DND-41 (cell line): Measurements from ENCODE around the gene ACSL5.

Source experiments
- ATAC-seq: fragments of 200-7000 bp; cut with Tn5 transposase; 3 replicates; pipeline ENCODE4 v1.9.1; 2021; ENCODE audit warnings: low read depth; ENCODE audit not compliant: insufficient read depth
- DNase-seq: peaks from one replicate; pipeline ENCODE4 v3.0.0-alpha.2; 2020
- H2AFZ ChIP-seq: 2 replicates; pipeline ENCODE4 v1.6.0; 2012; ENCODE audit warnings: low read depth, low read length
- H3K27ac ChIP-seq: 2 replicates; pipeline ENCODE4 v1.5.1; 2012; ENCODE audit warnings: low read length, inconsistent platforms
- H3K27me3 ChIP-seq: fragments of 200-600 bp; sonication (generic); 2 replicates; pipeline ENCODE4 v1.6.0; 2012; ENCODE audit warnings: low read length, mild to moderate bottlenecking, inconsistent platforms; ENCODE audit not compliant: insufficient read depth, poor library complexity
- H3K36me3 ChIP-seq: 2 replicates; pipeline ENCODE4 v1.5.1; 2012; ENCODE audit warnings: low read length, inconsistent platforms; ENCODE audit not compliant: insufficient read depth
- H3K4me1 ChIP-seq: 2 replicates; pipeline ENCODE4 v1.5.1; 2012; ENCODE audit warnings: mild to moderate bottlenecking, low read length; ENCODE audit not compliant: insufficient read depth
- H3K4me2 ChIP-seq: 2 replicates; pipeline ENCODE4 v1.6.0; 2012; ENCODE audit warnings: mild to moderate bottlenecking, moderate library complexity, low read length, inconsistent platforms; ENCODE audit not compliant: insufficient read depth
- H3K4me3 ChIP-seq, 2 experiments: fragments of 200-600 bp in 1 of 2; shearing (Covaris generic) in 1 of 2; 2 replicates each; pipeline ENCODE4 v1.5.1; 2012 to 2016; ENCODE audit warnings: inconsistent platforms in 2 of 2, low read length in 2 of 2, mild to moderate bottlenecking in 2 of 2, low read depth in 1 of 2, moderate library complexity in 1 of 2
- H3K79me2 ChIP-seq: 2 replicates; pipeline ENCODE4 v1.6.0; 2012; ENCODE audit warnings: low read length, inconsistent platforms; ENCODE audit not compliant: insufficient read depth
- H3K9ac ChIP-seq: 2 replicates; pipeline ENCODE4 v1.6.0; 2012; ENCODE audit warnings: low read depth, mild to moderate bottlenecking, inconsistent platforms, low read length, moderate library complexity
- H3K9me3 ChIP-seq: 2 replicates; pipeline ENCODE4 v1.5.1; 2012; ENCODE audit warnings: low read length, moderate library complexity, mild to moderate bottlenecking, inconsistent platforms; ENCODE audit not compliant: insufficient read depth, severe bottlenecking
- H4K20me1 ChIP-seq: 2 replicates; pipeline ENCODE4 v1.6.0; 2012; ENCODE audit warnings: low read length; ENCODE audit not compliant: insufficient read depth
- CTCF ChIP-seq: IDR thresholded peaks from 2 replicates; pipeline ENCODE4 v1.5.1; 2012; ENCODE audit warnings: borderline replicate concordance, low read length, moderate library complexity, mild to moderate bottlenecking; ENCODE audit not compliant: poor library complexity, severe bottlenecking; ENCODE audit errors: extremely low read depth
- EZH2 ChIP-seq: IDR thresholded peaks from 3 replicates; pipeline ENCODE4 v1.6.1; 2012; ENCODE audit warnings: borderline replicate concordance, low read depth, mild to moderate bottlenecking, moderate library complexity, low read length, inconsistent platforms; ENCODE audit not compliant: severe bottlenecking

The ACSL5 gene

DNA sequence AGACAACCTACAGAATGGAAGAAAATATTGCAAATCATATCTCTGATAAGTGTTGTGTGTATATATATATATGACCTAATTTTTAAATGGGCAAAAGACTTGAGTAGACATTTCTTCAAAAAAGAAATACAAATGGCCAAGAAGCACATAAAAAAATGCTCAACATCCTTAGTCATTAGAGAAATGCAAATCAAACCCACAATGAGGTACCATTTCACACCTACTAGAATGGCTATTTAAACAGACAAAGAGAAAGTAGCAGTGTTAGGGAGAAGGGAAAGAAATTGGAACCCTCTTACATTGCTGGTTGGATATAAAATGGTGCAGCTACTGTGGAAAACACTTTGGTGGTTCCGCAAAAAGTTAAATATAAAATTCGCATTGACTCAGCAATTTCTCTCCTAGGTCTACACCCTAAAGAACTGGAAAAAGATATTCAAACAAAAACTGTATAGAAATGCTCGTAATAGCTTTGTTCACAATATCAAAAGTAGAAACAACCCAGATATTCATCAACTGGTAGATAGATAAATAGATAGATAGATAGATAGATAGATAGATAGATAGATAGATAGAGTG lies 16.3 kb downstream of the ACSL5 start:
- no peak for DNase-seq
- H2AFZ ChIP-seq: no peak overlapping the region
- no peak overlapping the region for H3K4me3 ChIP-seq
- H3K36me3 ChIP-seq: no peaks in the 10 kb centered on the region; the same call in 1 of the 2 replicates
- H3K27ac ChIP-seq: no peak overlapping the region
- no peak for ATAC-seq
- H3K4me1 ChIP-seq: peaks cover 15% of the 10 kb centered on the region
- no peak overlapping the region for H3K9ac ChIP-seq
- H3K9me3 ChIP-seq: no peaks in the 10 kb centered on the region
- no peaks in the 10 kb centered on the region for H3K27me3 ChIP-seq
- H3K4me2 ChIP-seq: no peak overlapping the region
- no peak for TF ChIP-seq CTCF
- no peak for TF ChIP-seq EZH2
- 0 out of 2 replicates have a peak, but pooled peaks cover 3% of the 10 kb centered on the region for H4K20me1 ChIP-seq
- H3K79me2 ChIP-seq: no peaks in the 10 kb centered on the region

DNA sequence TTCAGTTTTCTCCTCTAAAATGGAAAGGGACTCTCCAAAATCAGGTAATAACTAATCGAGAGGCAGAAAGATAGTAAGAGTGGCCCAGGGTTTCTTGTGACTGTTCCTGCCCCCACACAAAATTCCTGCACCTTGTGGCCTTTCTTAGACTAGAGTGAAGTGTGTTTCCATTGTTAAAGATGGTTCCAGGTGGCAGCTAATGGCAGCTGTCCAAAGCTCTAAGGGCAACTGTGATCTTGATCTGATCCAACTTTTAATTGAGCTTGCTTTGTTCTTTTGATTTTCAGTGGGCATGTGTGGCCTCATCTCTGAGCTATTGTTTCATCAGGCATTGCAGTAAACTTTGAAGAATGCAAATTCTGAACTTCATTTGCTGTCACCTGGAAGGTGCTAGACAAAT lies 19.4 kb downstream of the ACSL5 start:
- no peak overlapping the region for H3K4me3 ChIP-seq
- ATAC-seq: no peak

GRCh38 chr10:112393827-112394226 lies 19.9 kb downstream of the ACSL5 start:
- no peak for DNase-seq
- TF ChIP-seq CTCF (no peak), EZH2 (no peak)
- Histone ChIP-seq H3K9me3 (no peaks in the 10 kb centered on the region), H3K9ac (no peak overlapping the region), H3K27me3 (no peaks in the 10 kb centered on the region), H3K27ac (no peak overlapping the region), H3K4me2 (no peak overlapping the region), H3K4me1 (peaks cover 15% of the 10 kb centered on the region), H3K36me3 (peaks cover 21% of the 10 kb centered on the region), H3K79me2 (no peaks in the 10 kb centered on the region), H4K20me1 (0 out of 2 replicates have a peak, but pooled peaks cover 3% of the 10 kb centered on the region), H3K4me3 (no peak overlapping the region), H2AFZ (no peak overlapping the region)
- ATAC-seq: no peak

More for the DNA sequence above, 19.4 kb downstream of the ACSL5 start:
- H4K20me1 ChIP-seq: 0 out of 2 replicates have a peak, but pooled peaks cover 3% of the 10 kb centered on the region
- no peak overlapping the region for H3K27ac ChIP-seq
- no peak overlapping the region for H2AFZ ChIP-seq
- DNase-seq: no peak
- no peaks in the 10 kb centered on the region for H3K9me3 ChIP-seq
- H3K27me3 ChIP-seq: no peaks in the 10 kb centered on the region
- no peak for TF ChIP-seq CTCF
- TF ChIP-seq EZH2: no peak
- no peak overlapping the region for H3K4me2 ChIP-seq
- peaks cover 20% of the 10 kb centered on the region for H3K36me3 ChIP-seq
- peaks cover 15% of the 10 kb centered on the region for H3K4me1 ChIP-seq
- no peaks in the 10 kb centered on the region for H3K79me2 ChIP-seq
- no peak overlapping the region for H3K9ac ChIP-seq

DNA sequence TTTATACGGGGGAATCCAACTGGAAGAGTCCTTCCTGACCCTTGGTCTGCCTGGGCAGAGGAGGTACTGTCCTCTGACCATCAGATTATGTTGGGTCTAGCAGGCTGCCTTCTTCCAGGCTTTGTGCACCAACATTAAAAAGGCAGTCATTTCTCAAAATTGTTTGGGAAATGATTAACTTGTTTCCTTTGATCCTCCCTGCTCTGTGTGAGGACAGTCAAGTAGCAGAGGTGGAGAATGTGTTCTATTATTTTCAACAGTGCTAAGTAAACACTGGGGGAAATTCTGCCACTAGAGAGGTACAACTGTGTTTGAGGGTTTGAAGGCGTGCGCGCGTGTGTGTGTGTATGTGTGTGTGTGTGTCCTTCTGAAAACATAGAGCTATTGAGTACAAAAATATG lies 20.6 kb downstream of the ACSL5 start:
- Histone ChIP-seq H3K4me2 (no peak overlapping the region), H4K20me1 (no peaks in the 10 kb centered on the region), H3K27ac (no peak overlapping the region), H3K79me2 (no peaks in the 10 kb centered on the region), H3K9ac (no peak overlapping the region), H2AFZ (no peak overlapping the region), H3K27me3 (no peaks in the 10 kb centered on the region), H3K4me1 (peaks cover 9% of the 10 kb centered on the region), H3K9me3 (no peaks in the 10 kb centered on the region), H3K36me3 (peaks cover 28% of the 10 kb centered on the region), H3K4me3 (no peak overlapping the region)
- DNase-seq (no peak), ATAC-seq (no peak)
- TF ChIP-seq CTCF: no peak
- no peak for TF ChIP-seq EZH2
